GM11168 (cell line): ENCODE results near the gene MYRIP.
"Not testable (repeated sequence)": the region's sequence is repeated elsewhere in the genome, so short reads cannot be mapped to it uniquely, and the experiment has no call there.

ENCODE experiments used
- in situ Hi-C: fragments of 300-500 bp; cut with MboI; formaldehyde crosslinking; loops from one replicate; pipeline ENCODE4 v1.12.0; 2022; ENCODE audit warnings: low sequenced_read_pairs; ENCODE audit not compliant: unreplicated experiment

MYRIP gene

GRCh38 chr3:40018369-40018768 lies 209.0 kb downstream of the MYRIP start:
- in situ Hi-C loops, result no loop called here

- in situ Hi-C loops, result no loop called here
These were observed 210.0 kb downstream of the MYRIP start for GRCh38 chr3:40019376-40019775.

- in situ Hi-C loops, result no loop called here
These were observed 211.3 kb downstream of the MYRIP start for GRCh38 chr3:40020689-40021088.

GRCh38 chr3:40021338-40021737 lies 211.9 kb downstream of the MYRIP start:
- in situ Hi-C loops, result no loop called here

GRCh38 chr3:40022297-40022827 lies 213.0 kb downstream of the MYRIP start:
- in situ Hi-C loops, result no loop called here

GRCh38 chr3:40024526-40024925 lies 215.1 kb downstream of the MYRIP start:
- in situ Hi-C loops, result no loop called here

- in situ Hi-C loops, result not testable (repeated sequence)
These were observed 216.5 kb downstream of the MYRIP start for GRCh38 chr3:40025892-40026291.

GRCh38 chr3:40035177-40035576 lies 225.8 kb downstream of the MYRIP start:
- in situ Hi-C loops, result no loop called here

- in situ Hi-C loops, result no loop called here
These were observed 228.2 kb downstream of the MYRIP start for GRCh38 chr3:40037582-40037981.

- in situ Hi-C loops, result no loop called here
These were observed 233.5 kb downstream of the MYRIP start for GRCh38 chr3:40042752-40043443.

- in situ Hi-C loops, result no loop called here
These were observed 234.0 kb downstream of the MYRIP start for GRCh38 chr3:40043444-40043755.

- in situ Hi-C loops, result no loop called here
These were observed 235.1 kb downstream of the MYRIP start for GRCh38 chr3:40044487-40044886.

- in situ Hi-C loops, result no loop called here
These were observed 235.6 kb downstream of the MYRIP start for GRCh38 chr3:40045051-40045450.

GRCh38 chr3:40046149-40046548 lies 236.7 kb downstream of the MYRIP start:
- in situ Hi-C loops, result no loop called here

- in situ Hi-C loops, result no loop called here
These were observed 238.0 kb downstream of the MYRIP start for GRCh38 chr3:40047406-40047805.

- in situ Hi-C loops, result no loop called here
These were observed 244.3 kb downstream of the MYRIP start for GRCh38 chr3:40053663-40054062.

GRCh38 chr3:40054568-40055222 lies 245.3 kb downstream of the MYRIP start:
- in situ Hi-C loops, result no loop called here

GRCh38 chr3:40055361-40055760 lies 246.0 kb downstream of the MYRIP start:
- in situ Hi-C loops, result no loop called here

- in situ Hi-C loops, result no loop called here
These were observed 246.5 kb downstream of the MYRIP start for GRCh38 chr3:40055956-40056355.

- in situ Hi-C loops, result no loop called here
These were observed 247.7 kb downstream of the MYRIP start for GRCh38 chr3:40057077-40057476.

GRCh38 chr3:40057786-40058185 lies 248.4 kb downstream of the MYRIP start:
- in situ Hi-C loops, result no loop called here

GRCh38 chr3:40068636-40069035 lies 259.2 kb downstream of the MYRIP start:
- in situ Hi-C loops, result no loop called here
